ENCODE data around the gene ARCN1. TPM values are rescaled to one million over a fixed set of nuclear protein-coding genes. Genes with fewer than 3 reads are reported as not detected.

Gene ARCN1
- total and polyA plus RNA-seq, 4 experiments from 2014 or later, result 133 to 168 (median 145) TPM

- POLR2A ChIA-PET (ENCODE audit: partially characterized antibody), result no interaction called here
- intact Hi-C loops (cut with micrococcal nuclease), result loop anchor here (5.0 kb wide), 1 partner anchor 34 kb away; the partner anchor contains the start of gene IFT46
Measured at GRCh38 chr11:118532852-118533768, 39.1 kb upstream of the ARCN1 start.

GRCh38 chr11:118533769-118534729, 38.2 kb upstream of the ARCN1 start:
- Histone ChIP-seq H3K36me3 (ENCODE audit: insufficient read depth, low read length) (no peaks in the 10 kb centered on the region), H3K27ac (ENCODE audit: low read depth, low read length) (no peak overlapping the region), H3K27me3 (ENCODE audit: insufficient read depth, low read length) (no peaks in the 10 kb centered on the region), H3K9me3 (ENCODE audit: control insufficient read depth in 1 of 2, low read length in 2 of 2) (no peaks in the 10 kb centered on the region), H3K4me3 (ENCODE audit: low read length in 2 of 2) (no peak overlapping the region), H3K4me1 (ENCODE audit: insufficient read depth, low read length) (peaks cover 23% of the 10 kb centered on the region)
- no peak for DNase-seq
- H3K9me3 Mint-ChIP-seq, result no peaks in the 10 kb centered on the region
- CTCF ChIA-PET (ENCODE audit: partially characterized antibody), result no interaction called here
- POLR2A ChIA-PET (ENCODE audit: partially characterized antibody), result interaction anchor here (1.4 kb wide), 1 partner anchor 9 kb away, joined by 3 read pairs; no protein-coding TSS in a partner anchor
- no peaks in the 10 kb centered on the region for H3K27me3 Mint-ChIP-seq
- H3K4me1 Mint-ChIP-seq, result peaks cover 12 to 26% (median 20%) of the 10 kb centered on the region in 4 donors
- peaks cover 0 to 11% of the 10 kb centered on the region in 2 donors for H3K36me3 Mint-ChIP-seq
- peak overlapping the region in 1 of 7 donors; percentile 62 for H3K27ac Mint-ChIP-seq
- H3K4me3 Mint-ChIP-seq, result peak overlapping the region in 2 of 8 donors; percentile 17 to 43
- intact Hi-C loops (cut with micrococcal nuclease), result loop anchor here (5.0 kb wide), 1 partner anchor 33 kb away; the partner anchor contains the start of gene IFT46

More at GRCh38 chr11:118532852-118533768, 39.1 kb upstream of the ARCN1 start:
- Mint-ChIP-seq H3K36me3 (peaks cover 0 to 11% of the 10 kb centered on the region in 2 donors), H3K27me3 (no peaks in the 10 kb centered on the region), H3K4me1 (peaks cover 15 to 32% (median 25%) of the 10 kb centered on the region in 4 donors), H3K9me3 (no peaks in the 10 kb centered on the region), H3K4me3 (peak overlapping the region in 2 of 8 donors; percentile 51 to 92), H3K27ac (peak overlapping the region in 1 of 7 donors; percentile 84)
- Histone ChIP-seq H3K36me3 (ENCODE audit: insufficient read depth, low read length) (no peaks in the 10 kb centered on the region), H3K27me3 (ENCODE audit: insufficient read depth, low read length) (no peaks in the 10 kb centered on the region), H3K27ac (ENCODE audit: low read depth, low read length) (no peak overlapping the region), H3K4me1 (ENCODE audit: insufficient read depth, low read length) (peaks cover 23% of the 10 kb centered on the region), H3K9me3 (ENCODE audit: control insufficient read depth in 1 of 2, low read length in 2 of 2) (no peaks in the 10 kb centered on the region), H3K4me3 (ENCODE audit: low read length in 2 of 2) (no peak overlapping the region)
- DNase-seq, result no peak
- CTCF ChIA-PET (ENCODE audit: partially characterized antibody), result no interaction called here

GRCh38 chr11:118535261-118535660, 36.9 kb upstream of the ARCN1 start:
- Mint-ChIP-seq H3K27me3 (no peaks in the 10 kb centered on the region), H3K9me3 (no peaks in the 10 kb centered on the region), H3K4me1 (peaks cover 3 to 16% (median 10%) of the 10 kb centered on the region in 4 donors), H3K36me3 (peaks cover 2 to 9% of the 10 kb centered on the region in 2 donors), H3K27ac (peak overlapping the region in 1 of 7 donors; percentile 45), H3K4me3 (no peak overlapping the region)
- ChIA-PET CTCF (ENCODE audit: partially characterized antibody) (no interaction called here), POLR2A (ENCODE audit: partially characterized antibody) (interaction anchor here (0.7 to 1.4 kb wide), 2 partner anchors 10 to 66 kb away, joined by 3 read pairs; no protein-coding TSS in a partner anchor)
- Histone ChIP-seq H3K4me3 (ENCODE audit: low read length in 2 of 2) (no peak overlapping the region), H3K27ac (ENCODE audit: low read depth, low read length) (no peak overlapping the region), H3K36me3 (ENCODE audit: insufficient read depth, low read length) (no peaks in the 10 kb centered on the region), H3K4me1 (ENCODE audit: insufficient read depth, low read length) (peaks cover 11% of the 10 kb centered on the region), H3K9me3 (ENCODE audit: control insufficient read depth in 1 of 2, low read length in 2 of 2) (no peaks in the 10 kb centered on the region), H3K27me3 (ENCODE audit: insufficient read depth, low read length) (no peaks in the 10 kb centered on the region)
- DNase-seq, result no peak
- intact Hi-C loops (cut with micrococcal nuclease), result no loop called here

- no peak for DNase-seq
- CTCF ChIA-PET (ENCODE audit: partially characterized antibody), result no interaction called here
- H3K27ac Mint-ChIP-seq, result peak overlapping the region in 2 of 7 donors; percentile 60 to 65
- H3K4me3 Mint-ChIP-seq, result no peak overlapping the region
- intact Hi-C loops (cut with micrococcal nuclease), result no loop called here
- Histone ChIP-seq H3K36me3 (ENCODE audit: insufficient read depth, low read length) (no peaks in the 10 kb centered on the region), H3K4me1 (ENCODE audit: insufficient read depth, low read length) (peaks cover 4% of the 10 kb centered on the region), H3K27ac (ENCODE audit: low read depth, low read length) (no peak overlapping the region), H3K27me3 (ENCODE audit: insufficient read depth, low read length) (no peaks in the 10 kb centered on the region), H3K4me3 (ENCODE audit: low read length in 2 of 2) (no peak overlapping the region), H3K9me3 (ENCODE audit: control insufficient read depth in 1 of 2, low read length in 2 of 2) (no peaks in the 10 kb centered on the region)
- peaks cover 0 to 8% (median 5%) of the 10 kb centered on the region in 4 donors for H3K4me1 Mint-ChIP-seq
- H3K36me3 Mint-ChIP-seq, result peaks cover 9 to 10% of the 10 kb centered on the region in 2 donors
- H3K27me3 Mint-ChIP-seq, result no peaks in the 10 kb centered on the region
- POLR2A ChIA-PET (ENCODE audit: partially characterized antibody), result no interaction called here
- H3K9me3 Mint-ChIP-seq, result no peaks in the 10 kb centered on the region
Measured at GRCh38 chr11:118536726-118537125, 35.5 kb upstream of the ARCN1 start.

- ChIA-PET POLR2A (ENCODE audit: partially characterized antibody) (no interaction called here), CTCF (ENCODE audit: partially characterized antibody) (no interaction called here)
- Mint-ChIP-seq H3K36me3 (peaks cover 13 to 14% of the 10 kb centered on the region in 2 donors), H3K4me1 (peaks cover 0 to under 1% (median 0%) of the 10 kb centered on the region in 4 donors), H3K27me3 (no peaks in the 10 kb centered on the region), H3K27ac (no peak overlapping the region), H3K4me3 (no peak overlapping the region), H3K9me3 (no peaks in the 10 kb centered on the region)
- no peak overlapping the region for H3K4me3 ChIP-seq (ENCODE audit: low read length in 2 of 2)
- no peaks in the 10 kb centered on the region for H3K4me1 ChIP-seq (ENCODE audit: insufficient read depth, low read length)
- intact Hi-C loops (cut with micrococcal nuclease), result no loop called here
- H3K9me3 ChIP-seq (ENCODE audit: control insufficient read depth in 1 of 2, low read length in 2 of 2), result no peaks in the 10 kb centered on the region
- H3K27ac ChIP-seq (ENCODE audit: low read depth, low read length), result no peak overlapping the region
- no peak for DNase-seq
- H3K27me3 ChIP-seq (ENCODE audit: insufficient read depth, low read length), result no peaks in the 10 kb centered on the region
- no peaks in the 10 kb centered on the region for H3K36me3 ChIP-seq (ENCODE audit: insufficient read depth, low read length)
Measured at GRCh38 chr11:118537409-118537980, 34.7 kb upstream of the ARCN1 start.

- no peak overlapping the region for H3K27ac ChIP-seq (ENCODE audit: low read depth, low read length)
- H3K36me3 Mint-ChIP-seq, result peaks cover 25 to 31% of the 10 kb centered on the region in 2 donors
- ChIA-PET CTCF (ENCODE audit: partially characterized antibody) (no interaction called here), POLR2A (ENCODE audit: partially characterized antibody) (no interaction called here)
- no peak for DNase-seq
- no peak overlapping the region for H3K4me3 Mint-ChIP-seq
- H3K9me3 ChIP-seq (ENCODE audit: control insufficient read depth in 1 of 2, low read length in 2 of 2), result no peaks in the 10 kb centered on the region
- intact Hi-C loops (cut with micrococcal nuclease), result no loop called here
- no peaks in the 10 kb centered on the region for H3K4me1 Mint-ChIP-seq
- no peaks in the 10 kb centered on the region for H3K27me3 Mint-ChIP-seq
- H3K4me3 ChIP-seq (ENCODE audit: low read length in 2 of 2), result no peak overlapping the region
- H3K4me1 ChIP-seq (ENCODE audit: insufficient read depth, low read length), result no peaks in the 10 kb centered on the region
- H3K27me3 ChIP-seq (ENCODE audit: insufficient read depth, low read length), result no peaks in the 10 kb centered on the region
- H3K36me3 ChIP-seq (ENCODE audit: insufficient read depth, low read length), result no peaks in the 10 kb centered on the region
- H3K27ac Mint-ChIP-seq, result peak overlapping the region in 1 of 7 donors; percentile 85
- no peaks in the 10 kb centered on the region for H3K9me3 Mint-ChIP-seq
Measured at GRCh38 chr11:118544010-118544646, 28.1 kb upstream of the ARCN1 start.

Data from CD4-positive, alpha-beta memory T cell (primary cell).